ENCODE results near the gene MCAT.

DNA sequence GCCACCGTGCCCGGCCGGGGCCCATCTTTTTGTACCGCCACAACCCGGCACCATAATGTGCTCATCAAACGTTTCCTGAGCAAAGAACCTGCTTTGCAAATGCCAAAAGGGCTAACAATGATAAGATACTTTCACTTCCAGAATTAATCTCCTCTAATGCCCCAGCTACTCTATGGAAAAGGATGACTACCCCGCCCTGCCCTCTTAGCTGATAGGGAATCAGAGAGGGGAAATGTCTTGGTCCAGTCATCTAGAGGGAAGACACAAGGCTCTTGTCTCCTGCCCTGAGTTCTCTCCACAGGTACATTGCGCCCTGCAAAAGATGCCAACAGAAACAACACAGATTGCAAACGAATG is 54.6 kb downstream of the MCAT start:
- TF ChIP-seq, protein P1, sequence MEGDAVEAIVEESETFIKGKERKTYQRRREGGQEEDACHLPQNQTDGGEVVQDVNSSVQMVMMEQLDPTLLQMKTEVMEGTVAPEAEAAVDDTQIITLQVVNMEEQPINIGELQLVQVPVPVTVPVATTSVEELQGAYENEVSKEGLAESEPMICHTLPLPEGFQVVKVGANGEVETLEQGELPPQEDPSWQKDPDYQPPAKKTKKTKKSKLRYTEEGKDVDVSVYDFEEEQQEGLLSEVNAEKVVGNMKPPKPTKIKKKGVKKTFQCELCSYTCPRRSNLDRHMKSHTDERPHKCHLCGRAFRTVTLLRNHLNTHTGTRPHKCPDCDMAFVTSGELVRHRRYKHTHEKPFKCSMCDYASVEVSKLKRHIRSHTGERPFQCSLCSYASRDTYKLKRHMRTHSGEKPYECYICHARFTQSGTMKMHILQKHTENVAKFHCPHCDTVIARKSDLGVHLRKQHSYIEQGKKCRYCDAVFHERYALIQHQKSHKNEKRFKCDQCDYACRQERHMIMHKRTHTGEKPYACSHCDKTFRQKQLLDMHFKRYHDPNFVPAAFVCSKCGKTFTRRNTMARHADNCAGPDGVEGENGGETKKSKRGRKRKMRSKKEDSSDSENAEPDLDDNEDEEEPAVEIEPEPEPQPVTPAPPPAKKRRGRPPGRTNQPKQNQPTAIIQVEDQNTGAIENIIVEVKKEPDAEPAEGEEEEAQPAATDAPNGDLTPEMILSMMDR (IDR thresholded peaks at IDR 0.05) = no peak
- TF ChIP-seq POLR2A (IDR thresholded peaks at IDR 0.05) = no peak
- no peak for TF ChIP-seq POLR2AphosphoS5 (IDR thresholded peaks at IDR 0.05; ENCODE audit: insufficient read depth in 1 of 2, low read depth in 1 of 2)

Measured in vagina (tissue), 2 donors.